GM12878 (cell line): ENCODE measurements around the gene EWSR1. TPM values are rescaled to one million over a fixed set of nuclear protein-coding genes. Genes with fewer than 3 reads are reported as not detected.
A peak's percentile ranks its signal among the peaks of the same experiment; 100 is the strongest.

Experiments
- ATAC-seq: fragments of 200-7000 bp; cut with Tn5 transposase; 3 replicates; pipeline ENCODE4 v1.9.1; 2020; ENCODE audit warnings: mild to moderate bottlenecking, moderate library complexity
- BruUV-seq: library from RNA; stranded (reverse); fragments of 400-500 nt; replicated peaks from 2 replicates; lab custom pipeline; 2021; lab: Mats Ljungman, UMichigan
- CTCF ChIA-PET: fragments of 300-600 bp; sonication (Branson Sonifier 250); formaldehyde crosslinking; extraction: SDS; loops from one replicate; lab custom pipeline; 2021; ENCODE audit warnings: inconsistent platforms; lab: Yijun Ruan, JAX
- POLR2A ChIA-PET: fragments of 350-600 bp; formaldehyde crosslinking; extraction: SDS; loops from one replicate; lab custom pipeline; 2021; ENCODE audit warnings: inconsistent platforms; lab: Charles Lee
- RAD21 ChIA-PET: fragments of 300-600 bp; sonication (Branson Sonifier 250); formaldehyde crosslinking; loops from one replicate; lab custom pipeline; 2023; ENCODE audit warnings: antibody characterized with exemption; ENCODE audit not compliant: unreplicated experiment; lab: Charles Lee
- SMC1A ChIA-PET: fragments of 300-600 bp; sonication (Branson Sonifier 250); formaldehyde crosslinking; loops from one replicate; lab custom pipeline; 2023; ENCODE audit not compliant: unreplicated experiment, uncharacterized antibody; lab: Charles Lee
- DNase-seq: peaks from one replicate; pipeline ENCODE4 v3.0.0-alpha.2; 2011; ENCODE audit warnings: low read depth, low spot score
- FAIRE-seq: peaks from 3 replicates; lab custom pipeline; 2011; peaks lifted over from hg19 to GRCh38; lab: Jason Lieb, UNC
- H2AFZ ChIP-seq: 2 replicates; pipeline ENCODE4 v1.6.0; 2011; ENCODE audit warnings: low read depth, low read length, control low read depth; ENCODE audit not compliant: control insufficient read depth
- H3K27ac ChIP-seq: 2 replicates; pipeline ENCODE4 v1.5.1; 2011; ENCODE audit warnings: control low read depth; ENCODE audit not compliant: control insufficient read depth, insufficient read depth
- H3K27me3 ChIP-seq, 2 experiments: replicated peaks in 1 of 2; 2 replicates each; pipeline versions ENCODE4 v1.6.0 to v1.6.1; 2011; ENCODE audit warnings: low read length in 1 of 2; ENCODE audit not compliant: control insufficient read depth in 2 of 2, insufficient read depth in 2 of 2
- H3K36me3 ChIP-seq, 2 experiments: 2 replicates each; pipeline ENCODE4 v1.5.1; 2011; ENCODE audit warnings: low read length in 1 of 2; ENCODE audit not compliant: control insufficient read depth in 2 of 2, insufficient read depth in 2 of 2
- H3K4me1 ChIP-seq: 2 replicates; pipeline ENCODE4 v1.6.1; 2011; ENCODE audit warnings: mild to moderate bottlenecking, low read length, moderate library complexity, mixed read lengths; ENCODE audit not compliant: control insufficient read depth, insufficient read depth
- H3K4me2 ChIP-seq: 2 replicates; pipeline ENCODE4 v1.6.0; 2011; ENCODE audit warnings: control low read depth; ENCODE audit not compliant: control insufficient read depth, insufficient read depth
- H3K4me3 ChIP-seq: fragments of 200-600 bp; sonication (generic); 2 replicates; pipeline ENCODE4 v1.5.1; 2016
- H3K79me2 ChIP-seq: 2 replicates; pipeline ENCODE4 v1.6.0; 2011; ENCODE audit warnings: low read length; ENCODE audit not compliant: control insufficient read depth, insufficient read depth
- H3K9ac ChIP-seq: 2 replicates; pipeline ENCODE4 v1.8.0; 2011; ENCODE audit warnings: low read length, control low read depth, mixed read lengths; ENCODE audit not compliant: control insufficient read depth, insufficient read depth
- H3K9me3 ChIP-seq: replicated peaks from 3 replicates; pipeline ENCODE4 v1.5.1; 2011; ENCODE audit warnings: mild to moderate bottlenecking, low read length; ENCODE audit not compliant: control insufficient read depth, insufficient read depth
- H4K20me1 ChIP-seq: 2 replicates; pipeline ENCODE4 v1.6.0; 2011; ENCODE audit not compliant: control insufficient read depth, insufficient read depth
- ATF7 ChIP-seq: fragments of 450-650 bp; IDR thresholded peaks from 2 replicates; pipeline ENCODE4 v1.6.1; 2016; ENCODE audit warnings: low read depth, mild to moderate bottlenecking
- POLR2AphosphoS2 ChIP-seq: IDR thresholded peaks from 2 replicates; pipeline ENCODE4 v1.6.1; 2011; ENCODE audit warnings: low read depth, mild to moderate bottlenecking, low read length, improper control_type of control experiment, moderate library complexity
- RFX5 ChIP-seq: IDR thresholded peaks from 2 replicates; pipeline ENCODE4 v1.6.1; 2011; ENCODE audit warnings: low read depth, low read length, improper control_type of control experiment
- SREBF1 ChIP-seq: IDR thresholded peaks from 2 replicates; pipeline ENCODE4 v1.6.1; 2012; ENCODE audit warnings: mild to moderate bottlenecking, low read length
- WGBS: methylation state at CpG from one replicate; pipeline ENCODE4 v1.1.6; 2016; ENCODE audit warnings: low lambda C conversion rate; ENCODE audit not compliant: insufficient replicate concordance, insufficient coverage; ENCODE audit errors: missing lambda C conversion rate; 5-methylcytosine and 5-hydroxymethylcytosine counted together
- in situ Hi-C: fragments of 300-500 bp; cut with MboI; formaldehyde crosslinking; loops from 9 replicates; pipeline ENCODE4 v1.14.3; 2018; ENCODE audit warnings: mixed read lengths
- intact Hi-C: fragments of 100-400 bp; cut with micrococcal nuclease; formaldehyde crosslinking; loops from one replicate; pipeline ENCODE4 v1.14.2; 2022; ENCODE audit not compliant: unreplicated experiment
- polyA plus RNA-seq, 11 experiments: library from polyadenylated mRNA; depleted of rRNA in 4 of 11; unstranded in 6 of 11; stranded (reverse) in 5 of 11; fragments of >200 nt; fragmentation: Nextera tagmentation in 4 of 11; fragmentation: Illumina TruSeq in 1 of 11; extraction: Ambion mirVana in 4 of 11; extraction: Trizol in 1 of 11; gene quantifications; 1 replicate in 1 of 11; 2 replicates in 10 of 11; pipeline versions ENCODE4 v1.2.1 to v1.2.3, GENCODE V29; 2011 to 2016; ENCODE audit warnings: inconsistent platforms in 2 of 11, missing spikeins in 2 of 11, low read depth in 1 of 11
- total RNA-seq, 4 experiments: library from RNA; depleted of rRNA in 3 of 4; stranded (reverse); fragments of >200 nt in 3 of 4; fragmentation: Illumina TruSeq in 1 of 4; extraction: Trizol in 1 of 4; gene quantifications; 2 replicates each; pipeline versions ENCODE4 v1.2.1 to v1.2.3, GENCODE V29; 2013 to 2021

EWSR1 gene
- total and polyA plus RNA-seq, 10 of the 15 experiments (the other 5 are each of a cell fraction or from before 2014, with no cell fraction given), result 130 to 480 (median 356) TPM

DNA sequence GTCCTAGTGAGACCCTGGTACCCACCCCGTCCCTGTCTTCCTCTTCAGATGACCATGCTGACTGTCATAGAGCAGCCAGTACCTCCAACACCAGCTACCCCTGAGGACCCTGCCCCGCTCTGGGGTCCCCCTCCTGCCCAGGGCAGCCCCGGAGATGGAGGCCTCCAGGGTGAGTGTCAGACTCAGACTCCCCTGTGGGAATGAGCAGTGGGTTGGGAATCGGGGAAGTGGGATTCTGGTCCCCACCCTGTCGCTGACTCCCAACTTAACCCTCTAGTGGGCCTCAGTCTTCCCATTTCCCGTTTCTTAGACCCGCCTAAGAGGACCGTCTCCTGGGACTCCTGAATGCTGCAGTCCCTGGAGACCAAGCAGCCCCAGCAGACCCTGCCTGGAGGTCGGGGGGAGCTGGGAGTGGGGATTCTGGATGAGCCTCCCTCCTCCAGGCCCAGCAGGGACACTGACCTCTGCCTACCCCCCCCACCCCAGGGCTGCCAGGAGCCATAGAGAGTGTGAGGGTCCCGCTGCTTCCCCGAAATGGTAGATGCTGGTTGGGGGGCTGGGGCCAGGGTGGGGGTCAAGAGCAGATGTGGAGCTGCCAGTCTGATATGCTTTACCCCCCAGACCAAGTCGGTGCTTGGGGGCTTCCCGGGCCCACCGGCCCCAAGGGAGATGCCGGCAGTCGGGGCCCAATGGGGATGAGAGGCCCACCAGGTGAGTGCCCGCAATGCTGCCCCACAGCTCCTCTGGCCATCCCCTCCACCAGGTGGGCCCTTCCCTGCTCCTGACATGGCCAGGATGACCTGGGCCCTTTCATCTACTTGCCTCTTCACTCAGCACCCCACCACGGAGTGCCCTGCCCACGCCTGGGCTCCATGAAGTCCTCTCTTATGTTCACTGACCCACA lies 36.8 kb upstream of the EWSR1 start:
- no peak; the same call in 1 of the 3 replicates for ATAC-seq
- Histone ChIP-seq H3K4me3 (no peak overlapping the region), H3K4me1 (no peaks in the 10 kb centered on the region), H2AFZ (no peak overlapping the region), H3K4me2 (no peak overlapping the region), H3K79me2 (no peaks in the 10 kb centered on the region), H3K9me3 (peaks cover 2% of the 10 kb centered on the region; the same call in 1 of the 3 replicates), H4K20me1 (no peaks in the 10 kb centered on the region), H3K27ac (no peak overlapping the region), H3K9ac (no peak overlapping the region), H3K27me3 (no peaks in the 10 kb centered on the region), H3K36me3 (no peaks in the 10 kb centered on the region)
- DNase-seq, result no peak
- ChIA-PET SMC1A (no interaction called here), RAD21 (no interaction called here), CTCF (no interaction called here), POLR2A (interaction anchor here (1.0 kb wide), 1 partner anchor 15 kb away, joined by 3 read pairs; no protein-coding TSS in a partner anchor)
- intact Hi-C loops (no loop called here), in situ Hi-C loops (no loop called here)
- BruUV-seq, result no TSS peak
- WGBS, result 46% methylated on average over 19 of the region's 19 CpGs
- TF ChIP-seq SREBF1, result no peak
- TF ChIP-seq RFX5, result no peak
- no peak for FAIRE-seq

DNA sequence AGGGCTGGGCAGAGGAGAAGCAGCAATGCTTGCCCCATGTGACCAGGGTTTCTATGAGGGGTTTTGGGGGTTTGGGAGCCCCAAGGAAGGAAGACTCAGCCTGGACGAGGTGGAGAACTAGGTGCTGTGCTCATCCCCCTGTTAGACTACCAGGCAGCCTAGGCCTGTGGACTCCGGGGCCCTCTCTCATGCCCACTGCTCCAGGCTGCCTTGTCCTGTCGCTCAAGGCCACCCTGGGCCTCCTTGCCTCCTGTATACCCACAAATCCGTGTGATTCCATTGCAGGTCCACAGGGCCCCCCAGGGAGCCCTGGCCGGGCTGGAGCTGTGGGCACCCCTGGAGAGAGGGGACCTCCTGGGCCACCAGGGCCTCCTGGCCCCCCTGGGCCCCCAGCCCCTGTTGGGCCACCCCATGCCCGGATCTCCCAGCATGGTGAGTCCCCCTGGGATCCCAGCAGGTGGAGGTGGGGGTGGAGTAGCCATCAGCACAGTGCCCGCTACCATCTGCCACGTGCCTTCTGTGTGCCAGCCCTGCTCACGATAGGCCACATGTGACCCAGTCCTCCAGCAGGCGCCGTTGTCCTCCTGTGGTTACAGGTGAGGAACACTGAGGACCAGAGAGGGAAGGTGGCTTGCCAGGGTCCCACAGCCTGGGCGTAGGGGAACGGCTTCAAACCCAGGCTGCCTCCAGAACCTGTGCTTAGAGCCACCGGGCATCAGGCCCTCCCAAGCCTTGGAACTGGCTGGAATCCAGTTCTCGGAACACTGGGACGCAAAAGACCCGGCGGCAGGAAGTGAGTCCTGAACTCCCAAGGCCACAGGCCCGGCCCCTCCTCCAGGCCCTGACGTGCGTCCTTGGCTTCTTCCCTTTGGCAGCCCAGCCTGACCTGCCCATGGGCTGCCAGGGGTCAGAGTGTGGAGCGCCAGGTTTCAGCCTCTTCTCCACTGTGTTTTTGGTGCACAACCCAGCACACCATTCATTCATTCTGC lies 35.8 kb upstream of the EWSR1 start:
- H3K79me2 ChIP-seq, result no peaks in the 10 kb centered on the region
- H3K4me2 ChIP-seq, result no peak overlapping the region
- H3K4me3 ChIP-seq, result no peak overlapping the region
- WGBS, result 57% methylated on average over 22 of the region's 22 CpGs
- H3K9me3 ChIP-seq, result peaks cover 2% of the 10 kb centered on the region; the same call in 1 of the 3 replicates
- BruUV-seq, result no TSS peak
- intact Hi-C loops (no loop called here), in situ Hi-C loops (no loop called here)
- no peaks in the 10 kb centered on the region for H3K36me3 ChIP-seq
- no peaks in the 10 kb centered on the region for H3K4me1 ChIP-seq
- no peaks in the 10 kb centered on the region for H3K27me3 ChIP-seq
- no peak overlapping the region for H3K9ac ChIP-seq
- H4K20me1 ChIP-seq, result no peaks in the 10 kb centered on the region
- CTCF ChIA-PET, result no interaction called here
- RAD21 ChIA-PET, result no interaction called here
- no peak overlapping the region for H2AFZ ChIP-seq
- SMC1A ChIA-PET, result no interaction called here
- POLR2A ChIA-PET, result interaction anchor here (1.0 kb wide), 1 partner anchor 14 kb away, joined by 3 read pairs; no protein-coding TSS in a partner anchor
- TF ChIP-seq POLR2AphosphoS2 (peak; percentile 30; the same call in 1 of the 2 replicates), ATF7 (no peak)
- DNase-seq (no peak), ATAC-seq (peak; percentile 36), FAIRE-seq (no peak)
- no peak overlapping the region for H3K27ac ChIP-seq
